COLO829 (cell line): ENCODE measurements around the gene GSG1L.
A peak's percentile ranks its signal among the peaks of the same experiment; 100 is the strongest.

Experiments
- DNase-seq: peaks from one replicate; pipeline ENCODE4 v3.0.0; 2012; ENCODE audit warnings: low spot score

Gene GSG1L

DNA sequence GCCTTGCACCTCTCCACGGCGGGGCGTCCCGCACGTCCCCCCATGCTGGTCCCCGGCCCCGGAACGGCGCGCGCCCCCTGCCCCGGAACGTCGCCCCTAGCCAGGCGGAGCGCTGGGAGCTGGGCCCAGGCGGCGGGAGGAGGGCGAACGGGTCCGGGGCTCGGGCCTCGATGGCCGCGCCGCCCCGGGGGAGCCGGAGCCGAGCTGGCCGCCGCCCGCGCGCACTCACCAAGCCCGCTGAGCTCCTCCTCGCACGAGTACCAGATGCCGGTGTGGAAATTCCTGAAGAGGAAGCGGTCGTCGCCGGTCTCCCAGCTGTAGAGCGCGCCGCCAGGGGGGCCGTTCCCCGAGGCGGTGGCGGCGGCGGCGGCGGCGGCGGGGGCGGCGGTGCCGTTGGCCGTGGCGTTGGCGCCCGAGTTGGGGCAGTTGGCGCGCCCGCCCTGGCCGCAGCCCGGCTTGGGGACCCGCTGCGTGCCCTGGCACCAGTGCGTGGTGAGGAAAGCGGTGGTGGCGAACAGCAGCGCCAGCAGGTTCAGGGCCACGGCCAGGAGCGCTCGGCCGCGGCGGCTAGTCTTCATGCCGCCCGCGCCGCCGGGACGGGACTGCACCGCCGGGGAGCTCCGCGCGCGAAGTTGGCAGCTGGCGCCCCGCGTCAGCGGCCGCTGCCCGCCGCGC lies 530 bp downstream of the GSG1L start:
- DNase-seq: no peak

DNA sequence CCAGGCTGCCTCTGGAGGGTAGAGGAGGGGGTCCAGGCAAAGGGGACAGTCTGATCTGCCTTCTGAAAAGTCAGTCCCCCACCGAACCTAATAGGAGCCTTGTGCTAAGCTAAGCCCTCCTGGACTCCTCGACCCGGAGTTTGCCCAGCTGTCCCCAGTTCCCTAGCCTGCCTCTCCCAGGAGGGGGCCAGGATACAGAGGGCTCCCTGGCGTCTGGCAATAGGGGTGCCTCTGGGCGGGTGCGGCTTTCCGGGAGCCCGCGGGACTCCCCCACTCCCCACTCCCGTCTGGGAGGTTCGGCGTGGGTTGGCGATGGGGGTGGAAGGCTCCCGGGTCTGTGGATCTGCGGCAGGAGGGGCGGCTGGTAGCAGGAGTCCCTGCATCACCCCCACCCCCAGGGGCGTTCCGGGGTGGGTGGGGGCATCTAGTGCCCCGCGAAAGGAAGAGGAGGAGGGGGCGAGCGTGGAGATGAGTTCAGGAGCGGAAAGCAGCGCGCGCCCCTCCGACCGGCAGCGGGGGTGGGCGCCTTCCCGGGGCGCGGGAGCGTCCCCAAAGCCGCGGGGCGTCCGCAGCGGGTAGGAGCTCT lies 1.2 kb downstream of the GSG1L start:
- DNase-seq: no peak

DNA sequence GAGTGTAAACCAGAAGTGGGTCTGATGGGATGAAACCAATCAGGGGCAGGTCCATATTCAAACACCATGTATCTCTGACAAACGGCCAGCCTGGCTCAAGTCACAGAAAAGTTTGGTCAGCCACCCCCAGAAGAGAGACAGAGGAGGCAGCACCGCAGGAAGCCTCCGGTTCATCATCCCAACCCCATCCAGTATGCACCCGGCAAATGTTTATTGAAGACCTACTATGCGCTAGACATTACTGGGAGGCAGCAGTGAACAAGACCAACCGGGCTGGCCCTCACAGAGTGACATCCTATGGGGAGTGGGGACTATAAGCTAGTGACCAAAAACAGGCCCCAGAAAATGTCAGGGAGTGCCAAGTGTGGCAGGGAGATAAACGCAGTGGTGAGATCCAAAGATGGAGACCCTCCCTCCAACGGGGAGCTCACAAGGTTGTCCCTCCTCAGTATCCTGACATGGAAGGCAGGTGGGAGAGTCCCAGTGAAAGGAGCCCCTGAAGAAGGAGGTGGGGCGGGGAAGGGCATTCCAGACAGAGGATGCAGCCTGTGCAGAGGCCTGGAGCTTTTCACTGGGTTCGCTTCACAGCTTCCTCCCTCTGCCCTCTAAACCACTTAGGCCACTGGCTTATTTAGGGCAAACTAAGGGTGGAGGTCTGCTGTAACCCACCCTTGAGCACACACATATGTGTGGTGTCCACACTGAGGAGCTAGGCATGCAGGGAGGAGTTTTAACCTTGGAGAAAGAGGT lies 2.0 kb downstream of the GSG1L start:
- no peak for DNase-seq

DNA sequence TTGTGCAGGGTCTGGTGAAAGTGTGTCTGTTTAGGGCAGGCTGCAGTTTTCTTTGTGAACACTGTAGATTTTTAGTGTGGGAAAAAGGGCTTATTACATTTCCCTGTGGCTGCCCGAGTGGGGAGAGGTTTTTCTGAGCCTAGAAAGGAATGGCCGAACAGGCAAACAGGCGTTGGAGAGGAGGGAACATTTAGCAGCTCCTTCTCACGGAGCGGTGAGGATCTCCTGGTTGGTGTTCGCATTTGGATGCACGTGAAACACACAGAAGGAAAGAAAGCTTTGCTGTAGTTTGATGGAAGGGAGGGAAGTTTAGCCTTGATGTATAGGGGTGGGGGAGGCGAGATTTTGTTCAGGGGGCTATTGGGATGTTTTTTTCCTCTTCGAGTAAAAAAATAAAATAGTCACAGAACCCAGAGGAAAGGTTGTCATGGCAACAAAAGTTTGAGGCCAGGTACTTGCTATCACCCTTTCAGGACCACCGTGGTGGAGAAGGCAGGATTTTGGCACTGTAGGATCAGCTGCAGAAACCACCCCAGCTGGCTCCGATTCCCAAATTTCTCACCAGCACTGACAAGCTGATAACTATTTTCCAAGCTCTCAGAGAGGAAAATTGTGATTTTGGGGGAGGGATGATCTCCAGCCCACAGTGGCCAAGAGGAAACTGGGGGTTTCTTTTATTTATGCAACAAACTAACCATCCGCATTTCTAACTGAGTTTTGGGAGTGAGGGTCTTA lies 3.5 kb downstream of the GSG1L start:
- no peak for DNase-seq

DNA sequence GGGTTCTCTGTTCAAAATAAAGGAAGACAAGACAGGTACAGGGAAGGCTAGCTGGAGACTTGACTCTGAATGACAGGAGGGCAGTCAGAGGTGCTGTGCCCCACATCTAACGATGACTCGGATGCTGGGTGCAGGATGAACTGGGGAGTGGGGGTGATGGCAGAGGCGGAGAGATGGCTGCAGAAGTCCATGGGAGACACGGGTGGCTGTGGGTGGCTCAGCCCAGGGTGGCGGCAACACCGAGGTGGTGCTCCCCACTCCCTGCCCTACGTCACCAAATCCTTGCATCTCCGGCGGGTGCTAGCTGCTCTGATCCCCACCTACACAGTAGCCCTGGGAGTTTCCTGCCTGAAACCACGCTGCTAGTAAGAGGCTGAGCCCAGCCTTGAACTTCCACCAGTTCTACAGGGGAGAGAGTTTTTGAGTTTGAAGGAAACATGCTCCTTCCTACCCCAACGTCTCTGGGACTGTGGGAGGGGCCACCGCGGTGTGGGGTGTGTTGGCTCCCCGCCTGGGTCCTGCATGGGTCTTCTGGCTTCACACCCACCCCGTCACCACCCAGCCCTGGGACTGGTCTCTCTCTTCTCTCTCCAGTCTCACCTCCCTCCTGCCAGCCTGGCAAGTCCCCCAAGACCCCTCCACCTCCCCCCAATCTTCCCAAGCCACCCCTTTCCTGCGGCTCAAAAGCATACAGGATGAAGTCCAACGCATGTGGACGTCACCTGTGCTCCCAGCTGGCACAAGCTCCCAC lies 4.5 kb downstream of the GSG1L start:
- no peak for DNase-seq

DNA sequence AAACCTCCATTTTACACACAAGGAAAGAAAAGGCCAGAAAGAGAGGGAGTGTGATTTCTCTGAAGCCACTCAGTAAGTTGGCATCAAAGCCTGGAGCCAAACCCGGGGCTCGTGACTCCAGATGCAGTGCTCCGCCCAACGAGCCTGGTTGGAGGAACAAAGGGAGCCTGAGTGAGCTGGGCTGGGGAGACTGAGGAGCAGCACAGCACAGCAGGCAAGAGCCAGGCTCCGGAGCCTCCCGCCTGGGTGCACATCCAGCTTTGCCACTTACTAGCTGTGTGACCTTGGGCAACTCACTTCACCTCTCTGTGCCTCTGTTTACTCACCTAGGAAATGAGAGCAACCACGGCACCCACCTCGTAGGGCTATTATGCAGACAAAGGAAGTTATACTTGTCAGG lies 5.6 kb downstream of the GSG1L start:
- DNase-seq: no peak

DNA sequence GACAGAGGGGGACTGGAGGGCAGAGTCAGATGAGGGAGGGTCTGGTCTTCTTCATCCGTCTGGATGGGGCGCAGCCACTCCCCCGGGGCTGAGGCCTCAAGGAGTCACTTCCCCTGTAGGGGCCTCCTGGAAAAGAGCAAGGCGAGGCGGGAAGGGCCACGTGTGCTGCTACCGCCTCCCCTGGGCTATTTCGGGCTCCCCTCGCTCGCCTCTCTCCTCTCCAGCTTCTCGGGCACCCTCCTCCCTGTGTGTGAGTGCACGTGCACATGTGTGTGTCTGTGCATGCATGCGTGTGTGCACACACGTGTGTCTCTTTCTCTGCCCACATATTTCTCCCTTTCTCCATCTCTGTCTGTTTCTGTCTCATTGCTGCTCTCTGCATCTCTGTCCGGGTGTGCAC lies 10.1 kb downstream of the GSG1L start:
- DNase-seq: no peak

DNA sequence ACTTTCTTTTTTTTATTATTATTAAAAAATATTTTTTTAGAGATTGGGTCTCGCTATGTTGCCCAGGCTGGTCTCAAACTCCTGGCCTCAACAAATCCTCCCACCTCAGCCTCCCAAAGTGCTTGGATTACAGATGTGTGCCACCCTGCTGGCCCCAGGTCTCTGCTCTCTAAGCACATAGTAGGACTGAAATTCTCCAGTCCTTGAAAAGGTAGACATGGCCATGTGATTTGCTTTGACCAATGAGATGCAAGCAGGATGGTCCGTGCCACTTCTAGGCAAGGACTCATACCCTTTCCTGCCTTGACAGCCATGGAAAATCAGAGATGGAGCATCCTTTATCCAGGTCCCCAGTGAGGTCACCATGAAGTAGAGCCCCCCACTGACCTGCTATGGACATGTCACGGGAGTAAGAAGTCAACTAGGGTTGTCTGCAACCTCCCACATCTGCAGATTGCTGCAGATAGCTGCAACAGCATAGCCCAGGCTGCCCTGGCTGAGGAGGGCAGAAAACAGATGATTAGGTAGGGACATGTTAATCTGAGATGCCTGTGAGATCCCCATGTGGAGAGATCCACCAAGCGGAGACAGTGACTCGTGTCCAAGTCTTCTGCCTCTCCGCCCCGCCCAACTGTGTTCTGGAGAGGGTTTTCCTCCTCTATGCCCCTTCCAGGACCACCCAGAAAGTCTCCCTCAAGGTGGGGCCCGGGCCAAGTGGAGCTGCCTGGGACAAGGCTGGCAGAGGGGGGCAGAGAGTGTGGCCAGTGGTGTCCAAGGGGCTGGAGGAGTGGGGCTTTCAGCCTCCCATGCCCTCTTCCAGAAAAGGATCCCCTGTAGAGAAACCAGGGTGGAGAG lies 11.0 kb downstream of the GSG1L start:
- no peak for DNase-seq

DNA sequence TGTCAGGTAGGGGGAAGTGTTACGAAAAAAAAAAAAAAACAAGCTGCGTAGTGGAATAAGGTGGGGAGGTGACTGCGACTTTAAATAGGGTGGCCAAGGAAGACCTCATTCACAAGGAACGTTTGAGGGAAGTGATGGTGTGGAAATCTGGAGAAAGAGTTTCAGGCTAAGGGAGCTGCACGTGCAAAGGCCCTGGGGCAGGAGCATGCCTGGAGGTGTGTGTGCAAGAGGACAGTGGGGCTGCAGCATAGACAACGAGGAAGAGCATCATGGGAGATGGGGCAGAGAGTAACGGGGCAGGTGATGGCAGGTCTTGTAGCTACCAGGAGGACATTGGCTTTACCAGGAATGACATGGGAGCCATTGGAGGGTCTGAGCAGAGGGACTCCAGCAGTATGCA lies 12.0 kb downstream of the GSG1L start:
- DNase-seq: no peak

DNA sequence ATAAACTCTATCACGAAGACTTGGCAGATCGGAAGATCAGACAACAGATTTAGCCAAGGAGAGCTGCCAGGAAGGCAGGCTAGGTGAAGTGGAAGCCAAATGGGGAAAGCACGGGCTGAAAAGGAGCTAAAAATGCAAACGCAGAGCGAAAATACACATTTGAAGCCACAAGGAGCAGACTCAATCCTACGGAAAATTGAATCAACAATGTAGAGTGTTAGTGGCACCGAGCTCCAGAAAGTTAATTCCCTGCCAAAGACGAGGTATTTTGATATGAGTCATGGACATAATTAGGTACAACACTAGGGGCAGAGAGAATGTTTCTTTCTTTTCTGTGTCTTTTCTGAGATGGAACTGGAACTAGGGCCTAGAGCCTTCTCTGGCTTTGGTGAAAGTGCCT lies 20.7 kb downstream of the GSG1L start:
- peak; percentile 44 for DNase-seq

DNA sequence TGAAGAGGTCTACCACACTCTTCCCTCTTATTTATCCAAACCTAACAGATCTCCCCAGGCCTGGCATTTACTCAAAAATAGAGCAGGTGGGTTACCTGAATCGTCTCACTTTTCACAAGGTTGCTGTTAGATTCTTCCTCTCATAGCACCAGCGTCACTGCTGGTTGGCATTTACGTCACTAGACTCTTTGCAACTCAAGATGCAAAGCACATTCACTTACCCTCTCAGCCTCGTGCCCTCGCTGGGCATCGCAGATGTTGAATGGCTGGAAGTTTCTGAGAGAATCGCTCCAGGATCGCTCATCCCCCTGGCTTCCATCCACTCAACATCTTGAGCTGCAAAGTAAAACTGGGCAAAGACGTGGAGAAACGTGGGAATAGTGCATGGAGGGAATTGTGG lies 21.9 kb downstream of the GSG1L start:
- no peak for DNase-seq

DNA sequence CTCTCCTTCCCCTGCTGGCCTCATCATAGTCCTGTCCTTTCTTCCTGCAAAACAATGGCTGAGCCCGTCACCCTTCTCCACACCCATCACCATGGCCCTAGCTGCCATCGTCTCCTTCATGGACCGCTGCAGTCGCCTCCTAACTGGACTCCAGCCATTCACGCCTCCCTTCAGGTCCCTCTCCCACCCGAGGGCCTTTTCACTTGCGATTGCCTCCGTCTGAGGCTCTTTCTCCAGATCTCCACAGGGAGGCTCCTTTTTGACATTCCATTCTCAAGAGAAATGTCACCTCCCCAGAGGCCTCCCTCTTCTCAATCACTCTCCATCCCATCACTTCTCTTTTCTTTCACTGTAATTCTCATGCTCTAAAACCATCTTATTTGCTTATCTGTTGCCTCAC lies 23.5 kb downstream of the GSG1L start:
- DNase-seq: no peak

DNA sequence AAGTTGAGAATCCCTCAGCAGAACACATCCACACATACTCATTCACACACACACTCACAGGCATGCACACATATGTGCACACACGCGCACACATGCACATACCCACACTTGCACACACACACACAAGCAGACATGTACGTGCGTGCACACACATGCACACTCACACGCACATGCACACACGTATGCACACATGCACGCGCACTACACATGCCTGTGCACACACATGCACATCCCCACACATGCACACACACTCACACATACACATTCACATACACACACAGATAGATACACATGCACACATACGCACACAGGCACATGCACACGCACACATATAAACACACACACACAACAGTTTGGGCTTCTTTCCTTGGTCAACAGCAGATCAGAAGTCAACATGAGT lies 24.0 kb downstream of the GSG1L start:
- no peak for DNase-seq

DNA sequence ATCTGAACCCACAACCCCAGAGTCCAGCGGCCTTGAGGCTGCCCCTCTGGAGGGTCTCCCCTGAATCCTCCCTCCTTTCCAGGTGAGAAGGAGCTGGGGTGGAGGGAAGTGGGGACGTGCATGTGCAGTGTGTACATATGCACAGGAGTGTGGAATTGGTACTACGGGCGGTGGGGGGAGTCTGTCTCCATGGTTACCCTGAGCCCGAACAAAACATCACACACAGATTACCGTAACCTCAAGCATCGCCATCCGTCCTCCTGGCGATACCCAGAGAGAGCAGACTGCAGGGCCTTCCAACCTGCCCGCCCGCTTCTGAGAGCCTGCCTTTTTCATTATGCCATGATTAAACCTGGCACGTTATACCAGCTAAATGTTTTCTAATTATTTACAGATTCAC lies 25.1 kb downstream of the GSG1L start:
- DNase-seq: no peak

DNA sequence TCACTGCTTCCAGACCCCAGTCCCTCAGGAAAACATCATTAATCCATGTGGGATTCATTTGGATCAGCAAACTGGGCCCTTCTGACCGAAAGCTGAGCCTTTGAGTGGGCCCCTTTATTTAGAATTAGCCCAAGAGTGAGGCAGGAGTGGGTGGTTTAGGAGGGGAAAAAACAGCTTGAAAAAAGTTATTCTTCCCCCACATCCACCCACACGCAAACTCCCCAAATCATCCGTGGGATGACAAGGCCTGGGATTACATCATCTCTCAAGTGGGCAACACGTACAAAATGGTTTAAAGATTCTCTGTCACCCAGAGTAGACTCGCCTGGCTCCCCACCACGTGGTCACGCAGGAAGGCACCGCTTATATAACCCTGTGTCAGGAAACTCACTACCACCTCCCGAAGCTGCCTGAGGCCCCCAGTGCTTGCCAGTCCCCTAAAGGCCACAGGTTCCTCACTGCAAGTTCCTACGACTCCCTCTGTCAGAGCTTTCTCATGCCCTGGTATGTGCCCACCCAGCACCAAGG lies 27.6 kb downstream of the GSG1L start:
- DNase-seq: no peak

DNA sequence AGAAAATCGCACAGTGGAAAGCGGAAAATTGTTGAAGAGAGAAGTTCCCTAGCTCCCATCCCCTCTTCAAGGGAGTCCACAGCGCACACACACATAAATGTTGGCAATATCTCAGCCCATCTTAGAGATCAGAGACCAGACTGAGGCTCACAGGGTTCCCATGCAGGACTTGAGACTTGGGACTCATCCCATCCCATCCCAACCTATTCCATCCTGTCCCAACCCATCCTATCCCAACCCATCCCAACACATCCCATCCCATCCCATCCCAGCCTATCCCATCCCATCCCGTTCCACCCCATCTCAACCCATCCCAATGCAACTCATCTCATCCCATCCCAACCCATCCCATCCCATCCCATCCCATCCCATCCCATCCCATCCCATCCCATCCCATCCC lies 29.6 kb downstream of the GSG1L start:
- DNase-seq: no peak

DNA sequence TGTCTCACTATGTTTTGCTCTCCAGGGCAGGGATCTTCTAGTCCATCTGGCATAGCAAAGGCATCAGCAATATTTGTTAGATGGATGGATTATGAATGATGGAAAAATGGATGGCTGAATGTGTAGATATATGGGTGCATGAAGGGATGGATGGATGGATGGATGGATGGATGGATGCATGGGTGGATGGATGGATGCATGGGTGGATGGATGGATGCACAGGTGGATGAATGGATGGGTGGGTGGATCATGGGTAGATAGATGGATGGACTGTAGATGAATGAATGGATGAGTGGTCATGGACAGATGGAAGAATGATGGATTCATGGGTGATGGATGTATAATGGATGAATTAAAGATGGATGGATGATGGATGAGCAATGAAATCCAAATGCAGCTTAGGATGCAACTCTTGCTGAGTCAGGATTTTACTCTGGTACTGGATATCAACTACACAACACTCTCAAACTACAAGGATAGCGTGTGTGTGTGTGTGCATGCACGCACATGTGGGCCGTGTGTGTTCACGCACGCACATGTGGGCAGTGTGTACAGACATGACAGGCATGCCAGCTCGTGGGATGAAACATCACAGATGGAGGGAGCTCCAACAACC lies 34.0 kb downstream of the GSG1L start:
- DNase-seq: no peak

DNA sequence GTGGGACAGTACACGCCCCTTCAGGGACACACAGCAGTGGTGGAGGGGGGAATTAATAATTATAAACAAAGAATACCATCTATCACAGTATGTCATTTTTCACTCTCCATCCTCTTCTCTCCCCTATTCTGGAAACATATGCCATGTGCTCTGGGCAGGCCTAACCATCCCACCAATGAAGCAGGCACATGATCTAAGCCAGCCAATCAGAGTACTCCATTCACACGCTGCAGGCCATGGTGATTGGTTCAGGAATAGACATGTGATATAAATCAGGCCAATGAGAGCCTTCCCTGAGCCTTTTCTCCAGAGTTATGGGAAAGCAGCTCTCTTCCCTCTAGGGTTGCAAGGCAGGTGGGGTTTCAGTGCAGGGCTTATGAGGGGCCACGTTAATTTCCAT lies 36.5 kb downstream of the GSG1L start:
- no peak for DNase-seq

DNA sequence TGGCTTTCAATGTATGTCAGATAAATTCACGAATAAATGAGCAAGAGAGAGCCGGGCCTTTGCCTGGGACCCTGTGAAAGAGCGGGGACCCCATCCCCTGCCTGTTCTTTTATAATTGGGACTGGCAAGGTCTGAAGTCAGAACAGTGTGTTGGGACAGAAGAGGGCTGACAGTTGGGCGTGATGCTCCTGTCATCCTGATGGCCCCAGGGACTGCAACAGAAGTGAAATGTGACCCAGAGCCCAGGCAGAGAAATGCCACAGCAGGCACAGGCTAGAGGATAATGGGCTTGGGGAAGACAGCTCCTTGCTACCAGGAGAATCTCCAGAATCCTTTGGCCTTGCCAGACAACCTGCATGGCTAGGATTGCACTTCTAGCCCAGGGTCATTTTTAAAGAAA lies 37.9 kb downstream of the GSG1L start:
- DNase-seq: no peak

DNA sequence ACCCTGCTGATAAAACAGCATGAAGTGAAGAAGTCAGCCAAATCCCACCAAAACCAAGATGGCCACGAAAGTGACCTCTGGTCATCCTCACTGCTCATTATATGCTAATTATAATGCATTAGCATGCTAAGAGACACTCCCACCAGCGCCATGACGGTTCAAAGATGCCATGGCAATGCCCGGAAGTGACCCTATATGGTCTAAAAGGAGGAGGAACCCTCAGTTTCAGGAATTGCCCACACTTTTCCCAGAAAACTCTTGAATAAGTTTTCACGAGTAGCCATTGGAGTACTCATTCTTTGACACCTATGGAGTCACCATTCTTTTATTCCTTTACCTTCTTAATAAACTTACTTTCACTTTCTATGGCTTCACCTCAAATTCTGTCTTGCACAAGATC lies 44.3 kb downstream of the GSG1L start:
- DNase-seq: no peak

DNA sequence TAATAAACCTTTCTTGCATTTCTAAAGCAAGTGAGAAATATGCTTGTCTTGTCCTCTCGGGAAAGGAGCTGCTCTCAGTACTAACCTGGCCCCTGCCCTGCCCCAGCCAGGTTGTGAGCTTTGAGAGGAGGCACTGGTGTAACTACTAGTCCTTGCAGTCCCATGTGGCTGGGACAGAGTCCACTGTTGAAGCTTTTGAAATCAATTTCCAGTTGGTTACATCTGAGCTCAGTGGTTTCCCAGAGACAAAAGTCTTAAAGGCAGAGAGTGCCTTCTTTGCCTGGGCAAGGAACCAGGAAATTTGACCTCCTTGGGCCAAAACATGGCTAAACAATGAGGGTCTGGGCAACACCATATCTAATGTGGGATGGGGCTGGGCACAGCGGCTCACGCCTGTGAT lies 48.7 kb downstream of the GSG1L start:
- no peak for DNase-seq
